ENCODE data around the gene MOSPD2. TPM values are rescaled to one million over a fixed set of nuclear protein-coding genes. Genes with fewer than 3 reads are reported as not detected.

MOSPD2 gene
- total RNA-seq, 1 experiment from 2014 or later: 8.7 TPM

DNA sequence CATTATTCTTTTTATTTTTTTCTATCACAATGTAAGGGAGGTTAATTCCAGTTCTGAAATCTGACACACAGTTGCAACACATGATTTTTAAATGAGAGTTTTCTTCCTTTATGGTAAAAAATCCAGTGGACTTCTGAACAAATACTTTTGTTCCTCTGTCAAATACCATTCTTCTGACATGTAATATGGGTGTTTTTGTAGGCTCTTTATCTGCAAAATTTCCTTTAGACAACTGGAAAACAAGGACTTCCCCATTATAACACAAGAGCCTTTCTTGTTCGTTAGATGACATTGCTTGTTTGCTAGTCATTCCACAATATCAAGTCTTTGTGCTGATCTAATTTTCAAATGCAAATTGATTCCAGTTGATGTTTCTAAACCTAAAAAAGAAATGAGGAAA, 8.0 kb upstream of the MOSPD2 start:
- ATAC-seq: no peak
- no peak for TF ChIP-seq TCF7L2 (IDR thresholded peaks at IDR 0.05; ENCODE audit: low read depth, low read length)
- TF ChIP-seq CTCF (IDR thresholded peaks at IDR 0.05): no peak
- TF ChIP-seq SIN3A (IDR thresholded peaks at IDR 0.05; ENCODE audit: borderline replicate concordance, insufficient read depth, low read depth, low read length): no peak
- no peak for TF ChIP-seq POLR2AphosphoS5 (IDR thresholded peaks at IDR 0.05; ENCODE audit: low read depth, low read length)
- TF ChIP-seq, protein P1, sequence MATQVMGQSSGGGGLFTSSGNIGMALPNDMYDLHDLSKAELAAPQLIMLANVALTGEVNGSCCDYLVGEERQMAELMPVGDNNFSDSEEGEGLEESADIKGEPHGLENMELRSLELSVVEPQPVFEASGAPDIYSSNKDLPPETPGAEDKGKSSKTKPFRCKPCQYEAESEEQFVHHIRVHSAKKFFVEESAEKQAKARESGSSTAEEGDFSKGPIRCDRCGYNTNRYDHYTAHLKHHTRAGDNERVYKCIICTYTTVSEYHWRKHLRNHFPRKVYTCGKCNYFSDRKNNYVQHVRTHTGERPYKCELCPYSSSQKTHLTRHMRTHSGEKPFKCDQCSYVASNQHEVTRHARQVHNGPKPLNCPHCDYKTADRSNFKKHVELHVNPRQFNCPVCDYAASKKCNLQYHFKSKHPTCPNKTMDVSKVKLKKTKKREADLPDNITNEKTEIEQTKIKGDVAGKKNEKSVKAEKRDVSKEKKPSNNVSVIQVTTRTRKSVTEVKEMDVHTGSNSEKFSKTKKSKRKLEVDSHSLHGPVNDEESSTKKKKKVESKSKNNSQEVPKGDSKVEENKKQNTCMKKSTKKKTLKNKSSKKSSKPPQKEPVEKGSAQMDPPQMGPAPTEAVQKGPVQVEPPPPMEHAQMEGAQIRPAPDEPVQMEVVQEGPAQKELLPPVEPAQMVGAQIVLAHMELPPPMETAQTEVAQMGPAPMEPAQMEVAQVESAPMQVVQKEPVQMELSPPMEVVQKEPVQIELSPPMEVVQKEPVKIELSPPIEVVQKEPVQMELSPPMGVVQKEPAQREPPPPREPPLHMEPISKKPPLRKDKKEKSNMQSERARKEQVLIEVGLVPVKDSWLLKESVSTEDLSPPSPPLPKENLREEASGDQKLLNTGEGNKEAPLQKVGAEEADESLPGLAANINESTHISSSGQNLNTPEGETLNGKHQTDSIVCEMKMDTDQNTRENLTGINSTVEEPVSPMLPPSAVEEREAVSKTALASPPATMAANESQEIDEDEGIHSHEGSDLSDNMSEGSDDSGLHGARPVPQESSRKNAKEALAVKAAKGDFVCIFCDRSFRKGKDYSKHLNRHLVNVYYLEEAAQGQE (IDR thresholded peaks at IDR 0.05; ENCODE audit: insufficient read depth in 1 of 2, low read depth in 2 of 2, low read length in 1 of 2): no peak

DNA sequence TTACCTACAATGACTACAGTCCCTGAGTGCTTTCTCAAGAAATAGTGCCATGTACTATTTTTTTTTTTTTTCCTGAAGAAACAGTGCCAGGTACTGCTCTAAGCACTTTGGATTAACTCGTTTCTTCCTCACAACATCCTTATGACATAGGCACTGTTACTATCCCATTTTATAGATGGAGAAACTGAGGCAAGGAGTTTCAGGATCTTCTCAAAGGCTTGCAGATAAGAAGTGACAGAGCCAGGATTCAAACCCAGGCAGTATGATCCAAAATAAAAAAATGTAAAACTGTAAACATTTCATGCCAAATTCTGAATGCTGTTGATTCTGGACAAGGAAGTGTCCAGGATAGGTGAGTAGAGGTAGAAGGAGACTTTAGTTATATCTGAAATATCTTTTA, 1.5 kb upstream of the MOSPD2 start:
- DNase-seq (ENCODE audit: low read depth, low spot score) (no peak), ATAC-seq (no peak)
- no TSS peak for BruUV-seq (replicated peaks)
- Histone ChIP-seq H3K36me3 (ENCODE audit: control insufficient read depth, insufficient read depth, low read length) (no peaks in the 10 kb centered on the region), H3K9me3 (ENCODE audit: control insufficient read depth, insufficient read depth, low read depth, low read length) (no peaks in the 10 kb centered on the region), H3K27me3 (ENCODE audit: control insufficient read depth, insufficient read depth, low read length) (no peaks in the 10 kb centered on the region), H3K27ac (ENCODE audit: low read length) (no peak overlapping the region), H3K4me1 (ENCODE audit: control insufficient read depth, insufficient read depth, low read length) (no peaks in the 10 kb centered on the region), H3K4me3 (ENCODE audit: low read depth in 2 of 2, low read length in 2 of 2) (peak overlapping the region; percentile 60 to 73; a peak in 2 of 4 replicates)
- intact Hi-C loops (cut with micrococcal nuclease; ENCODE audit: unreplicated experiment): no loop called here
- in situ Hi-C loops (cut with HindIII; ENCODE audit: low pct_unique_long_range_greater_than_20kb, low sequenced_read_pairs): no loop called here
- ChIA-PET POLR2A (no interaction called here), CTCF (no interaction called here)
- no peak for TF ChIP-seq TCF7L2 (IDR thresholded peaks at IDR 0.05; ENCODE audit: low read depth, low read length)
- no peak for TF ChIP-seq SIN3A (IDR thresholded peaks at IDR 0.05; ENCODE audit: borderline replicate concordance, insufficient read depth, low read depth, low read length)
- TF ChIP-seq POLR2AphosphoS5 (IDR thresholded peaks at IDR 0.05; ENCODE audit: low read depth, low read length): no peak
- TF ChIP-seq CTCF (IDR thresholded peaks at IDR 0.05): no peak
- TF ChIP-seq, protein P1 (IDR thresholded peaks at IDR 0.05; ENCODE audit: insufficient read depth in 1 of 2, low read depth in 2 of 2, low read length in 1 of 2): no peak

More for the DNA sequence above, 8.0 kb upstream of the MOSPD2 start:
- ChIA-PET CTCF (no interaction called here), POLR2A (no interaction called here)
- no TSS peak for BruUV-seq (replicated peaks)
- intact Hi-C loops (cut with micrococcal nuclease; ENCODE audit: unreplicated experiment) (no loop called here), in situ Hi-C loops (cut with HindIII; ENCODE audit: low pct_unique_long_range_greater_than_20kb, low sequenced_read_pairs) (no loop called here)
- Histone ChIP-seq H3K36me3 (ENCODE audit: control insufficient read depth, insufficient read depth, low read length) (no peaks in the 10 kb centered on the region; the same call in 1 of the 2 replicates), H3K27me3 (ENCODE audit: control insufficient read depth, insufficient read depth, low read length) (no peaks in the 10 kb centered on the region), H3K4me1 (ENCODE audit: control insufficient read depth, insufficient read depth, low read length) (no peaks in the 10 kb centered on the region), H3K4me3 (ENCODE audit: low read depth in 2 of 2, low read length in 2 of 2) (no peak overlapping the region), H3K27ac (ENCODE audit: low read length) (no peak overlapping the region), H3K9me3 (ENCODE audit: control insufficient read depth, insufficient read depth, low read depth, low read length) (no peaks in the 10 kb centered on the region)
- DNase-seq (ENCODE audit: low read depth, low spot score): no peak
